ENCODE measurements around the gene SLBP. TPM values are rescaled to one million over a fixed set of nuclear protein-coding genes. Genes with fewer than 3 reads are reported as not detected.

The SLBP gene
- total and polyA plus RNA-seq, 2 experiments from 2014 or later = 39.9 to 62.0 TPM

DNA sequence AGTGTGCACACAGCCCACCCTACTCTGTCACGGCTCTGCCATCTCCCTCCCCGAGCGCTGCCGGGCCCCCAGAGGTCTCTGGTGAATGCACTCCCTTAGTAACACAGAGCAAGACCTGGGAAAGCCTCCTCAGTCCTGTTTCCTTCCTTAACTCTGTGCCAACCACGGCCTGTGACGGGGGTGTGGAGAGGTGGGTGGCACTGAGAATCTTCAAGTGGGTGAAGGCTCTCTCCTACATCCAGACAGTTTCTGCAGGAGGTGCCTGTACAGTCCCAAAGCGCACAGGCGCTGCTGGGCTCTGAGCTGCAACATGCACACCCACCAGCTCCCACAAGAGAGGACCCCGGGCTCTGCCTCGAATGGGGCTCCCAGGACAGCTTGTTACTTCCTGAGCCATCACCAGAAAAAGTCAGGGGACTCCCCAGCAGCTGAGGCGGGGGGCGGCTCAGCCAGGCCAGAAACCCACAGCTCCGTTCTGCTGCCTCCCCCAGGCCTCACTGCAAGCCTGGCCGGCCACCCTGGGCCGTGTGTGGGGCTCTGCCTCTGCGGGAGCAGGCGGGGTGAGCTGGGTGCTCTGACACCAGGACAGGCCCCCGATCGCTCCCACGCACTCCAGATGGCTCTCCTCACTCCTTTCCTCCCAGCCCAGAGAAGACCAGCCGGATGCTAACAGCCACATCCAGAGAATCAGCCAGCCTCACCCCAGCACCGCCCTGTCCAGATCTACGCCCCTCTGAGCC lies 57.7 kb downstream of the SLBP start:
- no peaks in the 10 kb centered on the region for H3K9me3 ChIP-seq (ENCODE audit: low read depth)
- no peaks in the 10 kb centered on the region for H3K36me3 ChIP-seq
- H3K27ac ChIP-seq = no peak overlapping the region
- peak in 1 of 2 donors; percentile 28 for DNase-seq (ENCODE audit: low read depth in 1 of 2, low spot score in 1 of 2)
- no peak overlapping the region for H3K4me3 ChIP-seq
- no peaks in the 10 kb centered on the region for H3K27me3 ChIP-seq
- TF ChIP-seq, protein P1, sequence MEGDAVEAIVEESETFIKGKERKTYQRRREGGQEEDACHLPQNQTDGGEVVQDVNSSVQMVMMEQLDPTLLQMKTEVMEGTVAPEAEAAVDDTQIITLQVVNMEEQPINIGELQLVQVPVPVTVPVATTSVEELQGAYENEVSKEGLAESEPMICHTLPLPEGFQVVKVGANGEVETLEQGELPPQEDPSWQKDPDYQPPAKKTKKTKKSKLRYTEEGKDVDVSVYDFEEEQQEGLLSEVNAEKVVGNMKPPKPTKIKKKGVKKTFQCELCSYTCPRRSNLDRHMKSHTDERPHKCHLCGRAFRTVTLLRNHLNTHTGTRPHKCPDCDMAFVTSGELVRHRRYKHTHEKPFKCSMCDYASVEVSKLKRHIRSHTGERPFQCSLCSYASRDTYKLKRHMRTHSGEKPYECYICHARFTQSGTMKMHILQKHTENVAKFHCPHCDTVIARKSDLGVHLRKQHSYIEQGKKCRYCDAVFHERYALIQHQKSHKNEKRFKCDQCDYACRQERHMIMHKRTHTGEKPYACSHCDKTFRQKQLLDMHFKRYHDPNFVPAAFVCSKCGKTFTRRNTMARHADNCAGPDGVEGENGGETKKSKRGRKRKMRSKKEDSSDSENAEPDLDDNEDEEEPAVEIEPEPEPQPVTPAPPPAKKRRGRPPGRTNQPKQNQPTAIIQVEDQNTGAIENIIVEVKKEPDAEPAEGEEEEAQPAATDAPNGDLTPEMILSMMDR (IDR thresholded peaks at IDR 0.05; ENCODE audit: low read depth, low read length) = no peak
- no peaks in the 10 kb centered on the region for H3K4me1 ChIP-seq (ENCODE audit: low read depth)

DNA sequence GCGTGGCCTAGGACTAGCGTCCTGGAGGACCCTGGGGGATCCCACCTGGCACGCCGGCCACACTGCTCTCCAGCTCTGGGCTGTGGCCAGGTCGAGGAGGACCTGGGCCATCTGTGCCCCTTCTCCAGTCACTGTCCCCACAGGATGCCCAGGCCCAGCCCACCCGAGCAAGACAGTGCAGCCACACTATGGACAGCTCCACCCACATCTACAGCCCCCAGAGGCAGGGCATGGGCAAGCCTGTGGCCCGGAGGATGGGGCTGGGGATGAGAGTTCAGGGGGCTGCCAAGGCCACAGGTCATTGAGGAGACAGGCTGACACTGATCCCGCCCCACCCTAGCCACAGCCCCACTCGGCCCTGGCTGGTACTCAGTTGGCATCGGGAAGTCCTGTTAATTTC lies 58.3 kb downstream of the SLBP start:
- Histone ChIP-seq H3K9me3 (ENCODE audit: low read depth) (no peaks in the 10 kb centered on the region), H3K36me3 (no peaks in the 10 kb centered on the region), H3K4me3 (no peak overlapping the region), H3K27ac (no peak overlapping the region), H3K4me1 (ENCODE audit: low read depth) (no peaks in the 10 kb centered on the region), H3K27me3 (no peaks in the 10 kb centered on the region)
- TF ChIP-seq, protein P1 (IDR thresholded peaks at IDR 0.05; ENCODE audit: low read depth, low read length) = no peak
- no peak for DNase-seq (ENCODE audit: low read depth in 1 of 2, low spot score in 1 of 2)

DNA sequence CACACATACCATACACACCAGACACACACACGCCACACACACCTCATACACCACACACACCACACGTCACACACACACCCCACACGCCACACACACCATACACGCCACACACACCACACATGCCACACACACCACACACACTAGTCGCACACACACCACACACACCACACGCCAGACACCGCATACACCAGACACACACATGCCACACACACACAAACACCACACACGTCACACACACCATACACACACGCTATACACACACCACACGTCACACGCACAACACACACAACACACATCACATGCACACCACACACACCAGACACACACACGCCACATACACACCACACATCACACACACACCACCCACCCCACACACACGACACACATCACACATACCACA lies 60.0 kb downstream of the SLBP start:
- TF ChIP-seq, protein P1 (IDR thresholded peaks at IDR 0.05; ENCODE audit: low read depth, low read length) = no peak
- H3K4me1 ChIP-seq (ENCODE audit: low read depth) = no peaks in the 10 kb centered on the region
- H3K9me3 ChIP-seq (ENCODE audit: low read depth) = no peaks in the 10 kb centered on the region
- no peaks in the 10 kb centered on the region for H3K36me3 ChIP-seq
- no peak overlapping the region for H3K4me3 ChIP-seq
- DNase-seq (ENCODE audit: low read depth in 1 of 2, low spot score in 1 of 2) = no peak
- H3K27ac ChIP-seq = no peak overlapping the region
- no peaks in the 10 kb centered on the region for H3K27me3 ChIP-seq

DNA sequence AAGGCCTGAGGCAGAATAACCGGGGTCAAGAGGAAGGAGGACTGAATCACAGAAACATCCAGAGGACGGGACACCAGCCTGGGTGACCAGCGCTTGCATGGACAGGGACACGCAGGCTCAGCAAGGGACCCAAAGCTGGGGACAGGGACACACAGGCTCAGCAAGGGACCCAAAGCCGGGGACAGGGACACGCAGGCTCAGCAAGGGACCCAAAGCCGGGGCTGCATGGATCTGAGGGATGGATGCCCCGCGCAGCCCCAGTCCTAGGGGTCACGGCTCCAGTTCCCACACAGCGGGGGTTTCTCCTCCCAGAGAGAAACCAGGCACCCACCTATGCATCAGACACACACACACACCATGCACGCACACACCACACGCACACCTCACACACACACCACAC lies 60.5 kb downstream of the SLBP start:
- no peaks in the 10 kb centered on the region for H3K27me3 ChIP-seq
- TF ChIP-seq, protein P1 (IDR thresholded peaks at IDR 0.05; ENCODE audit: low read depth, low read length) = no peak
- H3K4me3 ChIP-seq = no peak overlapping the region
- H3K36me3 ChIP-seq = no peaks in the 10 kb centered on the region
- no peaks in the 10 kb centered on the region for H3K9me3 ChIP-seq (ENCODE audit: low read depth)
- H3K4me1 ChIP-seq (ENCODE audit: low read depth) = no peaks in the 10 kb centered on the region
- no peak for DNase-seq (ENCODE audit: low read depth in 1 of 2, low spot score in 1 of 2)
- no peak overlapping the region for H3K27ac ChIP-seq

DNA sequence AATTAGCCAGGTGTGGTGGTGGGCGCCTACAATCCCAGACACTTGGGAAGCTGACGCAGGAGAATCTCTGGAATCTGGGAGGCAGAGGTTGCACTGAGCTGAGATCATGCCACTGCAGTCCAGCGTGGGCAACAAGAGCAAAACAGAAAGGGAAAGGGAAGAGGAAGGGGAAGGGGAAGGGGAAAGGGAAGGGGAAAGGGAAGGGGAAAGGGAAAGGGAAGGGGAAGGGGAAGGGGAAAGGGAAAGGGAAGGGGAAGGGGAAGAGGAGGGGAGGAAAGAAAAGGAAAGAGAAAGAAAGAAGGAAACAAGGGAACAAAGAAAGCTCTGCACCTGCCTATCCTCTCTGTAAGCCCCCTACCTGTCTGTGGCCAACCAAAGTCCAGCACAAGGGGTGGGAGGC lies 63.2 kb downstream of the SLBP start:
- DNase-seq (ENCODE audit: low read depth in 1 of 2, low spot score in 1 of 2) = no peak
- no peak overlapping the region for H3K27ac ChIP-seq
- TF ChIP-seq, protein P1 (IDR thresholded peaks at IDR 0.05; ENCODE audit: low read depth, low read length) = no peak
- H3K36me3 ChIP-seq = no peaks in the 10 kb centered on the region
- H3K9me3 ChIP-seq (ENCODE audit: low read depth) = no peaks in the 10 kb centered on the region
- no peaks in the 10 kb centered on the region for H3K27me3 ChIP-seq
- H3K4me3 ChIP-seq = no peak overlapping the region
- H3K4me1 ChIP-seq (ENCODE audit: low read depth) = peaks cover 17% of the 10 kb centered on the region
